Measurements from ENCODE around the gene ADARB2.

Gene ADARB2

GRCh38 chr10:1712944-1713671 lies 24.2 kb downstream of the ADARB2 start:
- no peak for DNase-seq (ENCODE audit: low spot score)
- ChIA-PET CTCF (no interaction called here), POLR2A (ENCODE audit: low non-redundant PET) (no interaction called here)
- no peak for TF ChIP-seq CTCF (conservative IDR thresholded peaks at IDR 0.05; ENCODE audit: low read depth)
- no peak overlapping the region for H3K27ac ChIP-seq

- ChIA-PET CTCF (no interaction called here), POLR2A (ENCODE audit: low non-redundant PET) (no interaction called here)
- no peak overlapping the region for H3K27ac ChIP-seq
- no peak for TF ChIP-seq CTCF (conservative IDR thresholded peaks at IDR 0.05; ENCODE audit: low read depth)
- DNase-seq (ENCODE audit: low spot score), result no peak
These were observed 25.0 kb downstream of the ADARB2 start for GRCh38 chr10:1712314-1712713.

DNA sequence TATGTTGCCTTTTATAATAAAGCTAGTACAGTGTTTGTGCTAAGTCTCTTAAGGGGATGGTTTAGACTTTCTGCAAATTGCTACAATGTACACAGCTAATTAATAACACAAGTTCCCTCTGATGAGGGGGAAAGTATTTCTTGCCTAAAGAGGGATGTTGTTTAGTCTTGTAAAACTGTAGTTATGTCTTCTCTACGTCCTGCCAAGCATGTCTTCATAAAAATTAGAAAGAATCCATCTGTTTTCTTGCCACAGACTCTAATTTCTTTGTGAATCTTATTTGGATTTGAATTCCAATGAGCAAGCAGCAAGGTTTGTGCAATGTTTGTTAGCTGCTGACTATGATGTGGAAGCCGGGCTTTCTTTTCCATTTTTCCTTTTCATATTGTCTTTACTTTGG lies 28.2 kb downstream of the ADARB2 start:
- DNase-seq (ENCODE audit: low spot score), result no peak
- POLR2A ChIA-PET (ENCODE audit: low non-redundant PET), result no interaction called here
- CTCF ChIA-PET, result interaction anchor here (0.6 kb wide), 1 partner anchor 887 kb away, joined by 3 read pairs; no protein-coding TSS in a partner anchor
- no peak overlapping the region for H3K27ac ChIP-seq
- TF ChIP-seq CTCF (conservative IDR thresholded peaks at IDR 0.05; ENCODE audit: low read depth), result no peak

- no peak overlapping the region for H3K27ac ChIP-seq
- DNase-seq (ENCODE audit: low spot score), result no peak
- CTCF ChIA-PET, result no interaction called here
- no peak for TF ChIP-seq CTCF (conservative IDR thresholded peaks at IDR 0.05; ENCODE audit: low read depth)
- POLR2A ChIA-PET (ENCODE audit: low non-redundant PET), result no interaction called here
These were observed 28.6 kb downstream of the ADARB2 start for GRCh38 chr10:1708746-1709145.

DNA sequence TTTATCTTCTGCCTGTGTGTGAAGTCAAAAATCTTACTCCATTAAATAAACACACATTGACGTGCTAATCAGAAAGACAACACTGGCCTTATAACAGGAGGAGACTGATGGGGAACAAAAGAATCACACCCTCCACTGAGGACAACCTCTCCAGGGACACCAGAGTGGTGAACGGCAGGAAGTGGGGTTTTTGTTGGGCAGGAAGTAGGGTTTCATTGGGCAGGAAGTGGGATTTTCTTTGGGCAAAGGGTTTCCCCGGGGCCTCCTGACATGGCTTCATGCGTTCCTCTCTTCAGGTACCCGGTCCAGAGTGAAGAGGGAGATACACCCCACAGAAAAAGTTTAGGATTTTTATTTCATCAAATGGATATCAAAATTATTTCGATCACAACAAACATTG lies 30.6 kb downstream of the ADARB2 start:
- DNase-seq (ENCODE audit: low spot score), result no peak
- no peak for TF ChIP-seq CTCF (conservative IDR thresholded peaks at IDR 0.05; ENCODE audit: low read depth)
- H3K27ac ChIP-seq, result no peak overlapping the region
- ChIA-PET CTCF (interaction anchor here (0.5 kb wide), 1 partner anchor 1064 kb away, joined by 3 read pairs; no protein-coding TSS in a partner anchor), POLR2A (ENCODE audit: low non-redundant PET) (no interaction called here)

GRCh38 chr10:1706256-1706655 lies 31.1 kb downstream of the ADARB2 start:
- no peak overlapping the region for H3K27ac ChIP-seq
- TF ChIP-seq CTCF (conservative IDR thresholded peaks at IDR 0.05; ENCODE audit: low read depth), result no peak
- no peak for DNase-seq (ENCODE audit: low spot score)
- ChIA-PET CTCF (no interaction called here), POLR2A (ENCODE audit: low non-redundant PET) (no interaction called here)
